ENCODE results near the gene PIK3R4.
A peak's percentile ranks its signal among the peaks of the same experiment; 100 is the strongest.

PIK3R4 gene

GRCh38 chr3:130702985-130703384 lies 43.6 kb downstream of the PIK3R4 start:
- DNase-seq (ENCODE audit: low read depth): no peak

GRCh38 chr3:130700541-130700940 lies 46.1 kb downstream of the PIK3R4 start:
- DNase-seq (ENCODE audit: low read depth): no peak
- TF ChIP-seq CTCF (IDR thresholded peaks at IDR 0.05; ENCODE audit: control insufficient read depth, insufficient read depth, low read depth, low read length, missing control alignments): no peak

More at GRCh38 chr3:130702985-130703384, 43.6 kb downstream of the PIK3R4 start:
- no peak for TF ChIP-seq CTCF (IDR thresholded peaks at IDR 0.05; ENCODE audit: control insufficient read depth, insufficient read depth, low read depth, low read length, missing control alignments)
- no peak overlapping the region for H3K4me3 ChIP-seq (ENCODE audit: control insufficient read depth, low read depth, low read length)

GRCh38 chr3:130699765-130700164 lies 46.9 kb downstream of the PIK3R4 start:
- TF ChIP-seq CTCF (IDR thresholded peaks at IDR 0.05; ENCODE audit: control insufficient read depth, insufficient read depth, low read depth, low read length, missing control alignments): peak; percentile 39
- no peak for DNase-seq (ENCODE audit: low read depth)
- no peak overlapping the region for H3K4me3 ChIP-seq (ENCODE audit: control insufficient read depth, low read depth, low read length)

More at GRCh38 chr3:130700541-130700940, 46.1 kb downstream of the PIK3R4 start:
- H3K4me3 ChIP-seq (ENCODE audit: control insufficient read depth, low read depth, low read length): no peak overlapping the region

- TF ChIP-seq CTCF (IDR thresholded peaks at IDR 0.05; ENCODE audit: control insufficient read depth, insufficient read depth, low read depth, low read length, missing control alignments): no peak
- no peak for DNase-seq (ENCODE audit: low read depth)
- H3K4me3 ChIP-seq (ENCODE audit: control insufficient read depth, low read depth, low read length): no peak overlapping the region
Observed at GRCh38 chr3:130693314-130693713, 53.3 kb downstream of the PIK3R4 start.

GRCh38 chr3:130692455-130692854 lies 54.2 kb downstream of the PIK3R4 start:
- TF ChIP-seq CTCF (IDR thresholded peaks at IDR 0.05; ENCODE audit: control insufficient read depth, insufficient read depth, low read depth, low read length, missing control alignments): no peak
- no peak for DNase-seq (ENCODE audit: low read depth)
- no peak overlapping the region for H3K4me3 ChIP-seq (ENCODE audit: control insufficient read depth, low read depth, low read length)

GRCh38 chr3:130688697-130689470 lies 57.7 kb downstream of the PIK3R4 start:
- DNase-seq (ENCODE audit: low read depth): no peak
- no peak overlapping the region for H3K4me3 ChIP-seq (ENCODE audit: control insufficient read depth, low read depth, low read length)
- TF ChIP-seq CTCF (IDR thresholded peaks at IDR 0.05; ENCODE audit: control insufficient read depth, insufficient read depth, low read depth, low read length, missing control alignments): no peak
